IPS-NIHi7 (cell line): ENCODE results near the gene ARHGEF1.

Experiments used
- DNase-seq: peaks from one replicate; pipeline ENCODE4 v3.0.0; 2012; ENCODE audit warnings: mixed read lengths; ENCODE audit errors: extremely low spot score

Gene ARHGEF1

DNA sequence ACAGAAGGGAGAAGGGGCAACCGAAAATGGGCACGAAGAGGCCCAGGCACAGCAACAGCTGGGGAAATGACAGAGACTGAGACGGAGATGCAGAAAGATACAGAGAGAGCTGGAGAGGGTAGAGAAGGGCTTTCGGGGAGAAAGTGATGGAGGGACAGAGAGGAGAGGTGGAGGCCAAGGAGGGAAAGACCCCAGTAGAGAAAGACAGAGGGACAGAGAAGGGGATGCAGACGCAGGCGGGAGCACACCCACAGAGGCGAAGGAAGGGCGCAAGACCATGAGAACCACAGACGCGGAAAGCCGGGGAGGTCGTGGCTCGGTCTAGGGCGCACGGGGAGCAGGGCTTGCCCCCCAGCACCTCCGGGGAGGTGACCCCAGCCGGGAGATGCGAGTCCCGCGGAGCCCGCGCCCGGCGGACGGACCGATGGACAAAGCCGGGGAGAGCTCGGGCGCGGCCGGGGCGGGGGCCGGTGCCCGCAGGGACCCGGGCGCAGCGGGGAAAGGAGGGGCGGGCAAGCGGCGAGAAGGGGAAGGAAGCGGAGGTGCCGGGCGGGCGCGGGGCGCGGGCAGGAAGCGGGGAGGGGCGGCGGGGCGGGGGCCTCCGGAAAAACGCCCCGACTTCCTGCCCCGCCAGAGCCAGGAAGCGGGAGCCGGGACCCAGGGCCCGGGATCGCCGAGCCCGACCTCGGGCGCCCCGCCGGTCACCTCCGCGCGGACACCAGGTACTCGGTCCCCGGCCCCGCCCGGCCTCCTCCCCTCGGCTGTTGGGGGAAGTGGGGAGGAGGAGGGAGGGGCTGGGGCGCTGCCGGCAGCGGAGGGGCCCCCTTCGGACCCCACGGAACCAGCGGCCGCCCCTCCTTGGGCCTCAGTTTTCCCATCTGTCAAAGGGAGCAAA is at the start of gene ARHGEF1:
ARHGEF1 (plus strand) TSS at position 617 of the 895 bp plus-strand sequence. CDS start 4,899 bp downstream, outside the sequence.
- peak; percentile 62 for DNase-seq

GRCh38 chr19:41837981-41838708 is 44.8 kb upstream of the ARHGEF1 start:
- no peak for DNase-seq

DNA sequence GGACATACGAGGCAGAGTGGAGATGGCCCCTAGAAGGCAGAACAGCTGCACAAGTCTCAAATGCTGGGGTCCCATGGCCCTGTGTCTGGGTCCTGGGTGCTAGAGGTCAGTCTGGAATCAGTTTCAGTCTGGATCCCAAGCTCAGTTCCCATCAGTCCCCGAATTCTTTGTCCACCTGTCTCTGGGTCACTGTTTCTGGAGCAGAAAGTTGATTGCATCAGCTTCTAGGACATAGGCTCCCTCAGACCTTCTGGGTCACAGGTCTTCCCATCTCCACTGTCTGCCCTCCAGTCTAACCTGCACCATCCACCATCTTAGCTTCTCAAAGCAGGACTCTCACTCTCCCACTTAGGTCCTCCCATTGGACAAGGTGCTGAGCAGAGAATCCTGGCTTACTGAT is 43.8 kb upstream of the ARHGEF1 start:
- no peak for DNase-seq

GRCh38 chr19:41843371-41843770 is 39.6 kb upstream of the ARHGEF1 start:
- no peak for DNase-seq

- DNase-seq = peak; percentile 34
Observed at GRCh38 chr19:41844601-41845000, 38.4 kb upstream of the ARHGEF1 start, which contains the start of gene LYPD4. Gene LYPD4, minus strand, starts transcription at chr19:41844683. Its CDS starts 5,398 bp downstream, at chr19:41839285.

DNA sequence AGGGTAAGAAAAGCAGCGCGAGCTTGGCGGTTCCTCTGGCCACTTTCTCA is 38.2 kb upstream of the ARHGEF1 start, which contains the start of gene DMRTC2:
DMRTC2 (plus strand) TSS at position 42 of the 50 bp plus-strand sequence. CDS start 2,387 bp downstream, outside the sequence.
- no peak for DNase-seq

GRCh38 chr19:41845051-41845590 is 37.9 kb upstream of the ARHGEF1 start:
- DNase-seq = no peak

DNA sequence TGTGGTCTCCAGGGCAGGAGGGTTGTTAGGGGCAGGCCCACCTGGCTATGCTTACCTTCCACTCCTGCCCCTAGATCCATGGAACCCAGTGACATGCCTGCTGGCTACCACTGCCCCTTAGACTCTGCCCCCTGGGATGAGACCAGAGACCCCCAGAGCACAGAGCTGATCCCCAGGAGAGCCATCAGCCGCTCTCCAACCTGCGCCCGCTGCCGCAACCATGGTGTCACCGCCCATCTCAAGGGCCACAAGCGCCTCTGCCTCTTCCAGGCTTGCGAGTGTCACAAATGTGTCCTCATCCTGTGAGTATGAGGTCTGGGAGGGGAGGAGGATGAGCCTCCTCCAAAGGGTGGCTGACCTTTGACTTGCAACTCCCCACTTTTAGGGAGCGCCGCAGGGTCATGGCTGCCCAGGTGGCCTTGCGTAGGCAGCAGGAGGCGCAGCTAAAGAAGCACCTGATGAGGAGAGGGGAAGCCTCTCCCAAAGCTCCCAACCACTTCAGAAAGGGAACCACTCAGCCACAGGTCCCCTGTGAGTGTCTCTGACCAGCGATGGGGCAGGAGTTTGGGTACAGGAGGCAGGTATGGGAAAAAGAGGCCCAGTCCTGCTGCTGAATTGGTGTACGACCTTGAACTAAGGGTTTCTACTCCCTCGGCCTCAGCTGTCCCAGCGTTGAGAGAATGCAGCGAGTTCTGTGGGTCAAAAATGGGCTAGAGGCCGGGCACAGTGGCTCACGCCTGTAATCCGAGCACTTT is 35.5 kb upstream of the ARHGEF1 start:
- no peak for DNase-seq

DNA sequence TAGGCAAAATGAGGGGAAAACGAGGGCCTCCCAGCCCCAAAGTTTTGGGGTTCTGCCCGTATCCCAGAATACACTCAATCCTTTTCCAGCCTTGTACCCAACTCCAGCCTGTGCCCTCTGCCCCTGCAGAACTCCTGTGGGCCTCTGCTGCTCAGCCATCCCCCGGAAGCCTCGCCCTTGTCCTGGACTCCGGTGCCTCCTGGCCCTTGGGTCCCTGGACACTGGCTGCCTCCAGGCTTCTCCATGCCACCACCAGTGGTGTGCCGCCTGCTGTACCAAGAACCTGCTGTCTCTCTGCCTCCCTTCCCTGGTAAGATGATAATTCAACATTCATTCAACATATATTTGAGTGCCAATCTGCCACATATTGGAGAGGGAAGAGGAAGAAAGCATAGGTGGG is 34.3 kb upstream of the ARHGEF1 start:
- no peak for DNase-seq

GRCh38 chr19:41849067-41849466 is 33.9 kb upstream of the ARHGEF1 start:
- no peak for DNase-seq

GRCh38 chr19:41850381-41850780 is 32.6 kb upstream of the ARHGEF1 start:
- no peak for DNase-seq

DNA sequence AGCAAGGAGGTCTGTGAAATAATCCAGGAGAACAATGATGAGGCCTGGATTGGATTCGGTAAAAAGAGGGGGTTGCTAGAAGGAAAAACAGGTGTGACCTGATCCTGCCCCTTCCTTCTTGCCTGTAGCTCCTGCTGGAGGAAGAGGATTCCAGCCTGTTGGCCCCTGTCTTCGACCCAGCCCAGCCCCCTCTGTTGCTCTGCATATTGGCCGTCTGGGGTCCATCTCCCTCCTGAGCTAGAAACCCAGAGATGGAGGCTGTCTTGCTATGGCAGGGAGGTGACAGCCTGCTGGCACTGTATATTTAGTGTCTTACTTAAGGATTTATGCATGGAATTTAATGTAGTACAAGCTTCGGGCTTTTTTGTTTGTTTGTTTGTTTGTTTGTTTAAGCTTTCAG is 31.5 kb upstream of the ARHGEF1 start:
- DNase-seq = no peak

DNA sequence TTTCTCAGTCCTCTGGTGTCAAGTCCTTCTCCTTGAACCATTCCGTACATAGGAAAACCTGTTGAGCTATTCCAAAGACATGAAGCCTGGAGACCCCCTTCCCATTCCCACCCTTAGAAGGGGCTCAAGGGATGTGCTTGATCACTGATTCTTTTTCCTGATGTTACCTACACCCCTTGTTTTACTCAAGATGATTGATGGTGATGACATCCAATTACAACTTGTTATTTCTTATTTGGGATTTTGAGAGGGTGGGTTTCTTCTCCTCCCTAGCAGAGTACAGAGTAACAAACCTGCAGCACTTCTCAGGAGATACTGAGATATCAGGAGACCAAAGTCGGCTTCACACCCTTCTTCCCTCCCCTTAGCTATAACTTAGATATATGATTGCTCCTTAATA is 29.6 kb upstream of the ARHGEF1 start:
- no peak for DNase-seq

DNA sequence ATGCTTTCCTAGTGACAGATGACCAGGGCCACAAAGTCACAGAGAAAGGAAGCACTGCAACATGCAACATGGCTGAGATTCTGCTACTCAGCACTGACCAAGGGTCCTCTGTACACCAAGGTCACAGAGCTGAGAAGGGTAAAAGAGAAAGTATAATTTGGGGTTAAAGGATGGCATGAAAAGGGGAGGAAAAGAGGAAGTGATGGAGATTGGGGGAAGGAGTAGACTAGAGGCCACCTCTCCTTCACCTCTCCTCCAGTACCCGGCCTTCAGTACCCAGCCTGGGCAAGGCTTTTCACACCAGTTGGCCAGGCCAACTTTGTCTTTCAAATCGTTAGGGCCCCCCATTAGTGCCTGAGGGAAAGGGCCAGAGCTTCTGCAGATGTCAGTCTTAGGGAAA is 29.2 kb upstream of the ARHGEF1 start:
- DNase-seq = no peak

DNA sequence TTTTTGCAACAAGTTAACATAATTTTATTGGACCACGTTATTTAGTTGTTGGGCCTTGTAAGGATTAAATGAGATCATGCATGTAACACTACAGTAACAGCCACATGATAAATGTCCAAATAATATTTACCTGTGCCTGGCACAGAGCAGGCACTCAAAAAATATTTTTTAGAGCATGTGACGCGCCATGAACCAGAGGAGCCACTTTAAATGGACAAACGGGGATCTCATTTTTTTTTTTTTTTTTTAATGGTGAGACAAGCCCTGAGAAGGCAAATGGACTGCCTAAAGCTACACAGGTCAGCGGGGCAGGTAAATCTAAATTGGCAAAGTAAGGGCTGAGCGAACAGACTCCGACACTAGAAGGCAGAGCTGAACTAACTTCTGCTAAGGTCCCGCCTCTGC is 23.8 kb upstream of the ARHGEF1 start:
- no peak for DNase-seq

- peak; percentile 95 for DNase-seq
Observed at GRCh38 chr19:41859618-41860418, 23.2 kb upstream of the ARHGEF1 start, which contains the start of gene RPS19. Gene RPS19, plus strand, starts transcription at chr19:41860255. Its CDS starts 520 bp downstream, at chr19:41860775.

GRCh38 chr19:41860419-41861115 is 22.4 kb upstream of the ARHGEF1 start:
- no peak for DNase-seq

GRCh38 chr19:41861116-41861768 is 21.7 kb upstream of the ARHGEF1 start:
- no peak for DNase-seq

GRCh38 chr19:41861846-41862245 is 21.1 kb upstream of the ARHGEF1 start:
- no peak for DNase-seq

DNA sequence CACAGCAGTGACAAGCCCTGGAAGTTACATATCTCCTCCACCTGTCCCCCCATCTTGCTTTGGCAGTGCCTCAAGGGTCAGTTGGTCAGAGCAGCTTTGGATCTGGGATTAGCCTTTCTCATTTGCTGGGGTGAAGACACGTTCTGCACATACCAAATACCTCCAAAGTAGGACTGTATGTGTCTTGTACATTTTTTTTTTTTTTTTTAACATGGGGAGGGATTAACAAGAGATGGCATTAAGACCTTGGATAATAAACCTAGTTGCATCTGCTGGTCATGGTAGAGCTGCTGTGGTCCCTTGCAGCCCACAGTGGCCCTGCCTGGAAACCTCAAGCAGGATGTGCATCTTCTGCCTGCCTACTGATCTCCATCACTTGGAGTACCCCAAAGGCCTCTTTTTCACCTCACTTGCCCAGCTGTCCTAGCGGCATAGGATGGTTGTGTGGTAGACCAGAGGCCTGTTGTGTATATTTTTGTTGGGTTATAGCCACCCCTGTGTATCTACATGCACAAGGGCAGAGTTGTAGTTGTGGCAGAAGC is 20.5 kb upstream of the ARHGEF1 start:
- no peak for DNase-seq
